ENCODE results near the gene ZNF101. TPM values are rescaled to one million over a fixed set of nuclear protein-coding genes. Genes with fewer than 3 reads are reported as not detected.

Gene ZNF101
- total RNA-seq, 3 donors from 2014 or later = 11.4 to 15.6 (median 14.6) TPM

DNA sequence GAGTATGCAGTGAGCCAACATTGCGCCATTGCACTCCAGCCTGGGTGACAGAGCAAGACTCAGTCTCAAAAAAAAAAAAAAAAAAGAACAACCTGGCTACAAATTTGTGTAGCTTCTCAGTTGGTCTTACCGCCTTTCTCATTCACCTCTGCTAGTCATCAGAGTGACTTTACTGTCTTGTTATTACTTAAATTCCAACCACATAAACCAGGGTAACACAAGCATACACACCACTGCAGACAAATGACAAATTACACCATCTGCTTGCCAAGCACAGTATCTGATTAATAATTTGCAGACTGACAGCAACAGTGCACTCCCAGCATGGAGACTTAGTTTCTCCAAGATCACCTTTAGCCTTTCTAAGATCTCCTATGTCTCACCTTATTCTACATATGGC lies 53.3 kb downstream of the ZNF101 start:
- DNase-seq (no peak), ATAC-seq (no peak)
- peaks cover 83% of the 10 kb centered on the region for H3K9me3 ChIP-seq
- H3K4me3 ChIP-seq = no peak overlapping the region
- no peaks in the 10 kb centered on the region for H3K36me3 ChIP-seq (ENCODE audit: low read depth)
- no peaks in the 10 kb centered on the region for H3K4me1 ChIP-seq (ENCODE audit: low read depth)
- TF ChIP-seq, protein P1, sequence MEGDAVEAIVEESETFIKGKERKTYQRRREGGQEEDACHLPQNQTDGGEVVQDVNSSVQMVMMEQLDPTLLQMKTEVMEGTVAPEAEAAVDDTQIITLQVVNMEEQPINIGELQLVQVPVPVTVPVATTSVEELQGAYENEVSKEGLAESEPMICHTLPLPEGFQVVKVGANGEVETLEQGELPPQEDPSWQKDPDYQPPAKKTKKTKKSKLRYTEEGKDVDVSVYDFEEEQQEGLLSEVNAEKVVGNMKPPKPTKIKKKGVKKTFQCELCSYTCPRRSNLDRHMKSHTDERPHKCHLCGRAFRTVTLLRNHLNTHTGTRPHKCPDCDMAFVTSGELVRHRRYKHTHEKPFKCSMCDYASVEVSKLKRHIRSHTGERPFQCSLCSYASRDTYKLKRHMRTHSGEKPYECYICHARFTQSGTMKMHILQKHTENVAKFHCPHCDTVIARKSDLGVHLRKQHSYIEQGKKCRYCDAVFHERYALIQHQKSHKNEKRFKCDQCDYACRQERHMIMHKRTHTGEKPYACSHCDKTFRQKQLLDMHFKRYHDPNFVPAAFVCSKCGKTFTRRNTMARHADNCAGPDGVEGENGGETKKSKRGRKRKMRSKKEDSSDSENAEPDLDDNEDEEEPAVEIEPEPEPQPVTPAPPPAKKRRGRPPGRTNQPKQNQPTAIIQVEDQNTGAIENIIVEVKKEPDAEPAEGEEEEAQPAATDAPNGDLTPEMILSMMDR (IDR thresholded peaks at IDR 0.05) = no peak
- intact Hi-C loops (cut with DNase I, micrococcal nuclease) = no loop called here

DNA sequence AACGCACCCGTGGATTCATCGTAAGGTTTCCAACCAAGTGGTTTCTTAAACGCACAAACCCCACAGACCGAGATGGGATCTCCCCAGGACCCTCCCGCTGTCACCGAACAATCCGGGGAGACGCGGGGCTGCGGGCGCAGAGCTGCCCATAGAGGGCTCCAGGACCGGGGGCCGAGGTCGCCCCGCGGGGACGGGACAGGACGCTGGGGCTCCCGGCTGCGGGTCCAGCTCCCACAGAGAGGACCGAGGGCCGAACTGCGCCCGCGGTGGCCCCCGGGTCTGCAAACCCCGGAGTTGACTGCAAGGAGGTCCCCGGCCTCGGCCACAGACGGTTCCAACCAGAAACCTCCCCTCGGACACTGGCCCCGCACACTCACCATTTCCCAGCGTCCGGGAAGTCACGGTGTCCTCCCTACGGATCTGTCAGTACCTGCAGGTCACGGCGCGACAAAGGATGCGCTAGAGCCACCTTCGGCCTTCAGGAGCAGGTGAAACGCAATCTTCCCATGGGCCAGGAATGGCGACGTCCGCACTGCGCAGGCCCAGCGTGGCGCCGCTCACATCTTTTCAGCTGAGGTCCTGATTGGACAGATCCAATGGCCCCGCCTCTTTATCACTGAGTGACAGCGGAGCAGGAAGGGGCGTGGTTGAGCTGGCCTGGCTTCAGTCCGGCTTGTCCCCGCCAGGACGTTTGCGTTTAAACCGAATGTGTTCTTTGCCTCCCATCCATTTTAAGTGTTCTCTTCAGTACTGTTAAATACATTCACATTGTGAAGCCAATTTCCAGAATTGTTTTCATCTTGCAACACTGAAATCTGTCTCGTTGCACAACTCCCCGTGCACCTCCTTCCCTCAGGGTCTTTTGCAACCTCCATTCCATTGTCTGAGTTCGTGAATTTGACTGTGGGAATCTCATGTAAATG lies 64.2 kb downstream of the ZNF101 start, which contains the start of gene ZNF14:
Gene ZNF14, minus strand, starts transcription at position 534 of the 923 bp plus-strand sequence. Its CDS starts 154 bp downstream, at position 380.
- peak within 1 kb of the TSS; percentile 72 for H3K4me3 ChIP-seq
- ATAC-seq (peak; percentile 100), DNase-seq (peak; percentile 93 to 97 (median 93))
- H3K9me3 ChIP-seq = peaks cover 23% of the 10 kb centered on the region
- TF ChIP-seq, protein P1 (IDR thresholded peaks at IDR 0.05) = no peak
- peaks cover 4% of the 10 kb centered on the region for H3K4me1 ChIP-seq (ENCODE audit: low read depth)
- intact Hi-C loops (cut with DNase I, micrococcal nuclease) = no loop called here
- H3K36me3 ChIP-seq (ENCODE audit: low read depth) = no peaks in the 10 kb centered on the region

Other genes with a start within 250 kb of the ZNF101 start
- gene TSSK6, start 153.3 kb upstream of the ZNF101 start, total RNA-seq = 1 to 10 TPM; 1.8 to 2.5 (median 2.3) TPM
- gene NDUFA13, start 152.6 kb upstream of the ZNF101 start, total RNA-seq = 100 to 1,000 TPM; 347 to 437 (median 348) TPM
- 10 to 100 TPM in 2 of 3 donors, 1 to 10 TPM in 1; 6.0 to 12.6 (median 10.6) TPM for gene YJEFN3, start 139.9 kb upstream of the ZNF101 start, total RNA-seq
- under 1 TPM in 1 of 3 donors, not detected in 2; 0.09 TPM for gene CILP2, start 130.6 kb upstream of the ZNF101 start, total RNA-seq
- gene PBX4, start 50.2 kb upstream of the ZNF101 start, total RNA-seq = 1 to 10 TPM; 2.8 to 6.2 (median 4.6) TPM
- 10 to 100 TPM; 10.9 to 30.0 (median 17.1) TPM for gene LPAR2, start 40.6 kb upstream of the ZNF101 start, total RNA-seq
- 10 to 100 TPM; 18.1 to 35.5 (median 33.1) TPM for gene GMIP, start 25.2 kb upstream of the ZNF101 start, total RNA-seq
- gene ATP13A1, start 5.2 kb upstream of the ZNF101 start, total RNA-seq = 10 to 100 TPM; 56.1 to 71.9 (median 58.1) TPM
- gene ZNF14, start 64.3 kb downstream of the ZNF101 start, total RNA-seq = 1 to 10 TPM; 2.6 to 7.6 (median 2.8) TPM
- gene ZNF506, start 152.9 kb downstream of the ZNF101 start, total RNA-seq = 10 to 100 TPM; 18.4 to 31.7 (median 25.7) TPM
- gene ZNF253, start 197.0 kb downstream of the ZNF101 start, total RNA-seq = 10 to 100 TPM in 1 of 3 donors, 1 to 10 TPM in 2; 7.8 to 11.9 (median 9.4) TPM
- 1 to 10 TPM; 3.2 to 6.1 (median 3.8) TPM for gene ZNF93, start 232.1 kb downstream of the ZNF101 start, total RNA-seq